HG03175 (cell line): ENCODE data around the gene ST8SIA6.
"Not testable (repeated sequence)": the region's sequence is repeated elsewhere in the genome, so short reads cannot be mapped to it uniquely, and the experiment has no call there.

Experiments used
- ATAC-seq: cut with Tn5 transposase; IDR thresholded peaks from one replicate; pipeline ENCODE4 v1.9.1; 2021; ENCODE audit warnings: mild to moderate bottlenecking, moderate library complexity; ENCODE audit not compliant: unreplicated experiment

The ST8SIA6 gene

DNA sequence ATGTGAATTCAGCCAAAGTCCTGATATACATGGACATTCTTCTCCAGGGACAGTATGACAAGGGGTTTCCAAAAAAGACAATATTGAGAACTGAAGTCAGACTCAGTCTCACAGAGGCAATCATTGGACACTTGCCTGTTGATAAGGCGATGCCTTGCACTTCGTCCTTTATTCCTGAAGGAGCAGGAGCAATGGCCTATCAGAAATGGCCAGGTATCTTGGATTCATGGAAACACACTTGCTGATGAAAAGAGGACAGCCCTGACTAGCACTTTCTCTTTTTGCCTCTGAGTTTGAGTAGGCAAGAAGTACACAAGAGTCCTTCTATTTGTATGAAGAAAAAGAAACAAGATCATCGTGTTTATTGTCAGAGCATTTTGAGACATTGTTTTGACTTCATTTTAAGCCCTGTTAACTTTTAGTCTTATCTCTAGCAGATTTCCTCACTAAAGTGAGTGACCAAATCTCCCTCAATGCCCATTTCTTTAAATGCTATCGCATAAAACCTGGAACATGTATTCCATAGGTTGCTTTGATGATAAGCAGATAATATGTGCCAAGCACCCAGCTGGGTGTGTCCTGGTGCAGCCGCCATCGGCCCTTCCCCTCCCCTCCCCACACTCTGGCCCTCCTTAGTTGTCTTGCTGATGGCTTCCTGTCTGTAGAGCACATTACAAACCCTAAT lies 26.6 kb downstream of the ST8SIA6 start:
- no peak for ATAC-seq

DNA sequence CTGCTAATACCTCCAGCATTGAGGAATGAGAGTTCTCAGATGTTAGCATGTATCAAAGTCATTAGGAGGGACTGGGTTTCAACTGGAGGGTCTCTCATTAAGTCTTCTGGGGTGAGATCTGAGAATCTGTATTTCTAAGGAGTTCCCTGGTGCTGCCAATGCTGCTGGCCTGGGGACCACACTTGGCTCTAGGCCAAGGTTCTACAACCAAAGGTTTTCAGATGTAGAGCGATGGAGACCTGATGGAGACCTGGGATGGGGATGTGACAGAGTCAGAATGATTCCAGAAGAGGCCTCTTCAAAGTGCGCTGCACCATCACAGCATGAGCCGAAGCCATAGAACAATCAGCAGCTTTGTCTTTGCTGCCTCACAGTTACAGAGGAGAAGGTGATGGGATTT lies 27.2 kb downstream of the ST8SIA6 start:
- ATAC-seq = no peak

DNA sequence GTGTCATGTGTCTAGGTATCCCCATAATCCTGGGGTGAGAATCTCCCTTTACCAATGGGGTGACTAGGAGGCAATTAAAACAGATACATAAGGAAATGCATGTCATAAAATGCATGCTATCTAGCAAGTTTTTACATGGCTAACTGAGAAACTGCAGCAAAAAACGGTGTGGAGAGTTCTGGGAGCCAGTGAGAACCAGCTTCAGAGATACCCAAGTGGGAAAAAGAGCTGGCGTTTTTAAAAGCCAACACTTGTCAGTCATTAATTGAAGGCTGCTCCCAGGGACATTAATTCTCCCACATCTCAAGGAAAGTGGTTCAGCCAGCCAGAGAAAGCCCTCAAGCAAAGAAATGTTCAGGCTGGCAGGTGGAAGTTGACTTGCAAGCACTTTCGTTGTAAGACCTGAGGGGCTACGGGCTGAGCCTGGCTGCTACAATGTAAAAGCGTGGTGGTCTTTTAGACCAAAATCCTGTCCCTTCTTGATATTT lies 28.1 kb downstream of the ST8SIA6 start:
- ATAC-seq = no peak

DNA sequence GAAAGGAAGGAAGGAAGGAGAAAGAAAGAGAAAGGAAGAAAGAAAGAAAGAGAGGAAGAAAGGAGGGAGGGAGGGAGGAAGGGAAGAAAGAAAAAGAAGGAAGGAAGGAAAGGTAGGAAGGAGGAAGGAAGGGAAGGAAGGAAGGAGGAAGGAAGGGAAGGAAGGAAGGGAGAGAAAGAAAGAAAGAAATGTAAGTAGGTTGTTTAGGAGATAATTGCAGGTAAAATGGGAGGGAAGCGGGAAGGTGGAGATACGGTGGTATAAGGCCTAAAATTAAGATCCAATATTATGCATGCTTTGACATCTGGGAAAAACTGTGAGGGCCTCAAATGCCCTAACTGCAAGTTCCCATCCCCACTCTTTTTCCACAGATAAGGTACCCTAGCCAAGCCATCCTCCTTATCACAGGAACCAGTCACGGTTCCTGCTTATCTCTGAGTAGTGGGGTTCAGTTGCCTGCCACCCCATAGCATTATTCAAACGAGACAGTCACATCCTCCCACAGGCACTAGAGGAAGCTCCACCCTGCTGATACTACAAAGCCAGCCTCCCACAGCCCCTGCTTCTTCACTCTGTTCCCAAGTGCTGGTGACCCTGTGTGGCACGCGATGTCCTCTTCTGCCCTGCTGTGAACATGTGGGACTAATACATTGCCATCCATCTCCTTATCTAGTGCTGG lies 28.7 kb downstream of the ST8SIA6 start:
- no peak for ATAC-seq

DNA sequence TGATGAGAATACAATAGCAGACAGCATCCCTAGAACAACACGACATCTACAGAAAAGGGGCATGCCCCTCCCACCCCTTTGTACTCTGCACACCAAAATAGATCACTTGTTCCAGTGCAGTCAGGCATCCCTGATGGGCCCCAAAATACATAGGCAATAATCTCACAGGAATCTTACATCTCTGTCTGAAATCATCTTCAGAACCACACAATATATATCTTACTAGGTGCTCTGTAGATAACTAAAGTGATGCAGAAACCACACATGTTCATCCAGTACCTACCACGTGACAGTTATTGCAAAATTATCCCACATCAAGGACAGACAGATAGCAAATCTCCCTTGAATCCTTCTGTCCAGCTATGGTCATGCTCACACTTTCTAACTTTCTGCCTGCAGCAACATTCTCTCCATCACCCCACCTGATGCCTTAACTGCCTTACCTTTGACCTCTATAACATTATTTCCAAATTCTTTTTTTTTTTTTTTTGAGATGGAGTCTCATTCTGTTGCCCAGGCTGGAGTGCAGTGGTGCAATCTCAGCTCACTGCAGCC lies 30.7 kb downstream of the ST8SIA6 start:
- no peak for ATAC-seq

DNA sequence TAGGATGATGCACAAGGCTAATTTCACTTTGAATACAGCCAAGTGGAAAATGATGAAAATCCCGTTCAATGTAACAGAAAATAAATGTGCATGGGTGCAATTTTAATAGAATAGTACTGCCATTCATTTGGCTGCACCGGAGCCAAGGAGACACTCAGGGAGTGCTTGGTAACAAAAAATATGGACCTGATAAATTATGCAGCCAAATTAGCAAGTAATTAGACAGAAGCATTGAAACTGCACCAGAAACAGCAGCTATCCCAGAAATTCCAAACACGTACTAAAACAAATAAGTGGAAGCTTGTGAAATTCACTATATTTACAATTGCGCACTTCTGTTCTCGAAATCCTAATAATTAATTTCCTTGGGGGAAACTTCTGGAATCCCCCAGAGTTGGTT lies 31.5 kb downstream of the ST8SIA6 start:
- no peak for ATAC-seq

DNA sequence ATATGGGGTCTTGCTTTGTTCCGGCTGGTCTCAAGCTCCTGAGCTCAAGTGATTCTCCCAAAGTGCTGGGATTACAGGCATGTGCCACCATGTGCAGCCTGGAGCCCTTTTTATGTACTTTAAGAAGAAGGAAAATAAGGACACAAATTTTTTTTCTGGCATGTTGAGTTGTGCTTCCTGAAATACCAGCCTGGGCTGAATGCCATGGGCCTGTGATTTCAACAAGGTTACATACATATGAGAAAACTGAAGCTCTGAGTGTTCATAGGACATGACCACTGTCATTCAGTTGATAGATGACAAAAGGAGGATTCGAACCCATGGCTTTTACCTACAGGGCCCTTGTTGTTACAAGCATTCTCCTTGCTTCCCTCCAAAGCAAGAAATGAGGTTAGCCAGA lies 36.1 kb downstream of the ST8SIA6 start:
- no peak for ATAC-seq

DNA sequence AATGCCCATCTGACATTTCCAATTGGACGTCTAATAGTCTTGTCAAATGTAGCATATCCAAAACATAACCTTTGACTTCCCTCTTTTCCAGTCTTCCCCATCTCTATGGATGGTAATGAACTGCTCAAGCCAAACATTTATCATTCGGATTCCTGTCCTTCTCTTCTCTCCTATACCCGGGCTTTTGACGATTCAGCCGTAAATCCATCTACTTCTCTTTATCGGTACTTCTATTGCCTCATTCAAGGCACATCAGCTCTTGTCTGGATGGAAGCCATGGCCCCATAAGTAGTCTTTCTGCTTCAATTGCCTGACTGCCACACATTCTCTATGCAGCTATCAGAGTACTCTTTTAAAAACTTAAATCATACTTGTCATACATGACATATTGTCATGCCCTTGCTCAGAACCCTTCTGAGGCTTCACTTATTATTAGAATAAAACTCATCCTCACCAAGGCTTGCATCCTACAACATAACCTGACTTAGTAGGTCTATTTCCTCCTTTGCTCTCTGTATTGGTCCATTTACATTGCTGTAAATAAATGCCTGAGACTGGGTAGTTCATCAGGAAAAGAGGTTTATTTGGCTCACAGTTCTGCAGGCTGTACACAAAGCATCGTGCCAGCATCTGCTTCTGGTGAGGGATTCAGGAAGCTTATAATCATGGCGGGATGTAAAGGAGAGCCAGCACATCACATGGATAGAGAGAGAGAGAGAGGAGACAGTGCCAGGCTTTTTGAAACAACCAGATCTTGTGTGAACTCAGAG lies 37.8 kb downstream of the ST8SIA6 start:
- ATAC-seq = no peak

DNA sequence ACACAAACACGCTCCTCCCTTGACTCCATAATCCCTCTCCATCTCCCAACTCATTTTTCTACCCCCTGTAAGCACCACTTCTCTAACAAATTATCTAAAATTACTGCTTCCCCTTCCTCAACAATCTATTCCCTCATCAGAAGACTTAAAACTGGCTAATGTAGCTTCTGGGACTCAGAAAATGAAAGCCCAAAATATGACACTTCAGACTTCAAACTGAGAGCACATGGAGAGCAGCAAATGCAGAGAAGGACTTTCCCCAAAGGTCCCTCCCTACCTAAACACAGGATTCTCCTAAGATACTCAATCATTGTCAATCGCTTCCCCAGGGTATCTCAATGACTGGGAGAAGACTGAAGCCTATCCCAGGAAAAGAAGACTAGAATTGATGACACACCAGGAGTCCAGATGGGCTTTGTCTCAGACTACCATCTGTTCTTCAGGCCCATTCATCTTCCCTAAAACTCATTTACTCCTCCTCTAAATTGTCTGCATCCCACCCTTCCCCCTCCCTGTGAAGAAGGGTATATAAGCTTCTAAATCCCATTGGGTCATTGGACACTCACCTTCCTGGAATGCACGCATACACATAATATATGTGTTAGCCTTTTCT lies 39.2 kb downstream of the ST8SIA6 start:
- ATAC-seq = no peak

DNA sequence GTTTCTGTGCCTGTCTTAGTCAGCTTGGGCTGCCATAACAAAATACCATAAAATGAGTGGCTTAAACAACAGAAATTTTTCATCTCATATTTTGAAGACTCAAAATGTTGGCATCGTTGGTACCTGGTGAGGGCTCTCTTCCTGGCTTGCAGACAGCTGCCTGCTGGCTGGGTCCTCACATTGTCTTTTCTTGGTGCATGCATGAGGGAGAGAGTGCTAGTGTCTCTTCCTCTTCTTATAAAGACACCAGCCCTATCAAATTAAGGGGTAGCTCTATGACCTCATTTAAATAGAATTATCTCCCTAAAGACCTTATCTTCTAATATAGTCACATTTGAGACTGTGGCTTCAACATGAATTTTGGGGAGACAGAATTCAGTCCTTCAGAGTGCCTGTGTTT lies 39.9 kb downstream of the ST8SIA6 start:
- ATAC-seq = no peak

DNA sequence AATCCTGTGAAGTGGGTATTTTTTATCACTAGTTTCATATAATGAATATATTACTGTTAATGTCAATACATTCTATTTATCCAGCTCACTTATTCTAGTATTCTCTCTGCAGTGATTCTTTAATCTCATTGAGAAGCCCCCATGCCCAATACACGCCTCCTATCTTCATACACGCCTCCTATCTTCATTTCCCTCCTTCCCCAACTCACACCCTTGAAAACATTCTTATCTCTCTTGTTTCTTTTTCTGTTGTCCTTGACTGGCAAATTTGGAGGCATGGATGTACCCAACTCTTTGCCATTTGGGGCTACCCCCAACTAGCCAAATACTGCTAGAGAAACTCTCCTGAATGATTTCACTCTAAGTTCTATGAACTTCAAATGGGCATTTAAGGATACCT lies 40.5 kb downstream of the ST8SIA6 start:
- no peak for ATAC-seq

DNA sequence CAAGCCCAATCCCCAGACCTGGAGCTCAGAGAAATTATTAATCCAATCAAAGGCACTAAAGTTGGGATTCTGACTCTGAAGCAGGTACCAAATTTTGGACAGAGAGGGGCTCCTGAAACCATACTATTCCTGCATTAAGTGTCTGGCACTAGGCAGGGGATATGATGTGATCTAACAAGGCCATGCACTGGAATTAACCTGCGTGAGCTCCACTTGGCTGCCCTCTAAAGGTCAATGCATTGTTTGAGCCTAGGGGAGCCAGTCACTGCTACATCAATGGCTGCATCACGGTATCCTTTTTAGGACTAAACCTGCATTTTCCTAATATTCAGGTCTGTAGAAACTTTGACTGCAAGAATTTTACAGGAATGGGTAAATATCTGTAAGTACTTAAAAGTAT lies 42.1 kb downstream of the ST8SIA6 start:
- no peak for ATAC-seq

DNA sequence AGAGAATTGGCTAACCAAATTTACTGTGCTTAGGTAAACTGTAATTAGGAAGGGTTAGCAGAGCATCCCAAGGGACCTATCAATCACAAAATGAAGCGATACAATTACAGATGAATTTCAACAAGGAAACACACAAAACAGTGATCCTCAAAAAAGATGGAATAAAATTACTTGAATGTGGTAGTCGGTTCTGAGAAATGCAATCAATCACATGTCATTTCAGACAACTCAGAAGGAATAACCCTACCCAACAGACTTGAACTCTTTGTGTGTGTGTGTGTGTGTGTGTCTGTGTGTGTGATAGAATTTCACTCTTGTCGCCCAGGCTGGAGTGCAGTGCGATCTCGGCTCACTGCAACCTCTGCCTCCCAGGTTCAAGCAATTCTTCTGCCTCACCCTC lies 43.5 kb downstream of the ST8SIA6 start:
- ATAC-seq = no peak

DNA sequence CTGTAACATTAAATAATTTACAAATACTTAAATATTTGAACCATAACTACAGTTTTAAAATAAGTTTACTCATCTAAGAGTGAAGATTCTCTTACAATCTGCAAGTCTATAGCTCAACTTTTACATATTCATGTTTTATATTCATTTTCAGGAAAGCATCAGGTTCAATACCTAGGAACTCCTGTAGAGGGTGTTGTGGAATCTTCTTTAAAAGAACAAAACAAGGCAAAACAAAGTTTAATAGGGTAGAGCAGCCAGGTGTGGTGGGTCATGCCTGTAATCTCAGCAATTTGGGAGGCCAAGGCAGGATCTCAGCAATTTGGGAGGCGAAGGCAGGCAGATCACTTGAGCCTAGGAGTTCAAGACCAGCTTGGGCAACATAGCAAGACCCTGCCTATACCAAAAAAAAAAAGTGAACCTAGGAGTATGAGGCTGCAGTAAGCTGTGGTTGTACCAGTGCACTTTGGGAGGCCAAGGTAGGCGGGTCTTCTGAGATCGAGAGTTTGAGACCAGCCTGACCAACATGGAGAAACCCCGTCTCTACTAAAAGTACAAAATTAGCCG lies 45.1 kb downstream of the ST8SIA6 start:
- peak; percentile 49 for ATAC-seq

DNA sequence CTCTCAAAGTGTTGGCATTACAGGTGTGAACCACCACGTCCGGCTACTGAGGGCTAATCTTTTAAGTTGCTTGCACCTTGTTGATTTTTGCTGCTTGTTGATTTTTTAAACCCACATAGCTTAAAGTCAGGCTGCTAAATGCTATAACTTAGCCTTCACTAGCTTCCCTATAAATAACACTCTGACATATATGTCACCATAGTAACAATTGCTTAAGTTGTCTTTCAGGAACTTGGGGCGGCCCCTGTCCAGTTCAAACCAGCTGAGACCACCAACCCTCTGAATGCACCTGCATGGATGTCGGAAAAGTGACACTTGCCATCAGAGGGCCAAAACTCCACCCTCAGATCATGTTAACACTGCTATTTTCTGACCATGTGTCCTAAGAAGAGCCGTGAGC lies 47.3 kb downstream of the ST8SIA6 start:
- ATAC-seq = no peak

DNA sequence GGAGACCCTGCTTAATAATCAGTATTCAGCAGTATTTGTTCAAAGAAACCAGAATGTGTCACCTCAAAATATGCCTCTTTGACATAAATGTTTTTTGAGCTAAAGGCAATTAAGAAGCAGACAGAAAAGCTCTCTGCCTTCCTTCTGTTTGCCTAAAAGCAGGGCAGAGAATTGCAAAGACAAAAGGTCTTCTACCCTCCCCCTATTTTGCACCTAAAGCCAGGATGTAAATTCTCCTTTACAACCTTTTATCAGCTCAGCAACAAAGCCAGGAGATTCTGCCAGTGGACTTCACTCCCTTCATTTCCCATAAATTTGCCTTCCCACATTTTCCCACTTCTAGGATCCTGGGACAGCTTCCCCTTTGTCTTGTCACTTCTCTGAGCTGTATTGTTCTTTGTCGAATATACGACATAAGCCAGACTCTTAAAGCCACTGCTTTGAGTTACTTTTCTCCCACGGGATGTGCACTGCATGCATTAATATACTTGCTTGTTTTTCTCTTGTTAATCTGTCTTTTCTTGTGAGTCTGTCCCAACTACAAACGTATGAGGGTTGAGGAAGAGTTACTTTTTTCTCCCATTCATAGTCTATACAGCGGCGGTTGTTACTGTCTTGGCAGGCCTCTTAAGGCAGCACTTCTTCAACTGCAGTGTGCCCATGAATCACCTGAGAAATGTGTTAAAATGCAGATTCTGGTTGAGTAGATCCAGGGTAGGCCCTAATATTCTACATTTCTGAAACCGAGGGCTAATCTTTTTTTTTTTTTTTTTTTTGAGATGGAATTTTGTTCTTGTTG lies 48.2 kb downstream of the ST8SIA6 start:
- no peak for ATAC-seq

DNA sequence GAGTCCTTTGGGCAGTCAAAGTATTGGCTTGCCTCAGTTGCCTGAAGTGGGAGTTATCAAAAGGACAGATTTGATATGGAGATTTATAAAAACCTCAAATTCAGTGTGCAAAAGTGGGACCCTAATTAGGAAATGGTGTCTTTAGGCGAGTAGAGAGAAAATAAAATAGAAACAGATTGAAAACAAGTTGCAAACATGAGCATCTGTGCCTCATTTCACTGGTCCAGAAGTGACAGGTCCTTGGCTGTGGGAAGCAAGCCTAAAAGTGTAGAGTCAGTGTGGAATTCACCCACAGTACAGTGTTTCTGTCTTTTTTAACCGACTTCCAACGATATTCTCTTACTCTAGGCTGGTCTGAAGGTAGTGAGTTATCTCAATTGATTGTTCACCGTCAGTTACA lies 51.2 kb downstream of the ST8SIA6 start:
- no peak for ATAC-seq

DNA sequence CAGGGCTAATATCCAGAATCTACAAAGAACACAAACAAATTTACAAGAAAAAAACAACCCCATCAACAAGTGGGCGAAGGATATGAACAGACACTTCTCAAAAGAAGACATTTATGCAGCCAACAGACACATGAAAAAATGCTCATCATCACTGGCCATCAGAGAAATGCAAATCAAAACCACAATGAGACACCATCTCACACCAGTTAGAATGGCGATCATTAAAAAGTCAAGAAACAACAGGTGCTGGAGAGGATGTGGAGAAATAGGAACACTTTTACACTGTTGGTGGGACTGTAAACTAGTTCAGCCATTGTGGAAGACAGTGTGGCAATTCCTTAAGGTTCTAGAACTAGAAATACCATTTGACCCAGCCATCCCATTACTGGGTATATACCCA lies 52.4 kb downstream of the ST8SIA6 start:
- ATAC-seq = not testable (repeated sequence)

DNA sequence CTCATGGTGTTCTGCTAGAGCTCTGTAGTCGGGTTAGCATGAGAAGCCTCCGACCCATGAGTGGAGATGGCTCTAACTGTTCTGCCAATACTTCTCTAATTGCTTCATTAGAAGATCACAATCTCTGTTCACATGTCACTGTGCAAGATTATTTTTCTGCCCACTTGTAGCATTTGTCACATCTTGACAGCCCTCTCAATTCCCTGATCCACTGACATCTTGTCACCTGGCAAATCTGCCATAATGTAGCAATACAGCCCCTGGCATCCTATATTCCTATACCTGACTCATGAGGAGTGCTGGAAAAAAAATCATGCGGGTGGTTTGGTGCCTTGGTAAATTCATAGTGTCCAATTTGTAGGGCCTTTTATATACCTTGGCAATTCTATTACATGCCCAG lies 58.4 kb downstream of the ST8SIA6 start:
- ATAC-seq = no peak

DNA sequence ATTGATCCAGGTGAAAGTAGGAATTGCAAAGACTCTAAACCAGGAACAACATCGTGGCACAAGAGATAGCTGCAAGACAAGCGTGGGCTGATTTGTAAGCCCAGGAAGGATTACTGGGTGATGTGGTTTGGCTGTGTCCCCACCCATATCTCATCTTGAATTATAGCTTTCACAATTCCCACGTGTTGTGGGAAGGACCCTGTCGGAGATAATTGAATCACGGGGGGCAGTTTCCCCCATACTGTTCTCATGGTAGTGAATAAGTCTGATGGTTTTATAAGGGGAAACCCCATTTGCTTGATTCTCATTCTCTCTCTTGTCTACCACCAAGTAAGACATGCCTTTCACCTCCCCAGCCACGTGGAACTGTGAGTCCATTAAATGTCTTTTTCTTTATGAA lies 59.5 kb downstream of the ST8SIA6 start:
- no peak for ATAC-seq
